ENCODE results near the gene RTN4RL1.

RTN4RL1 gene

GRCh38 chr17:1976000-1976682 is 49.0 kb downstream of the RTN4RL1 start:
- DNase-seq: no peak

DNA sequence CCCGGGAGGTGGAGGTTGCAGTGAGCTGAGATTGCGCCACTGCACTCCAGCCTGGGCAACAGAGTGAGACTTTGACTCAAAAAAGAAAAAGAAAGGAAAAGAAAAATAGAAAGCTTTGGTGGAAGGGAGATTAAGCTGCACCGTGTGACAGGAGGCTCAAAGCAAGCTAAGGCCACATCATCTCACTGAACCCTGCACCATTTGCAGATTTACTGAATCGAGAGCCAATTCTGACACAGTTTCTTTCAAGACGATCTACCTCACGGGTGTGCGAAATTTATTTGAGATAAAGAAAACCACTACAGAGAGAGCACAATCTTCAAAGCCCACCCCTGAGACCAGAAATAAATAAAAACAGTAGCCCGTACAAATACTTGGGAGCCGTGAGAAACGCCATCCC is 49.6 kb downstream of the RTN4RL1 start:
- DNase-seq: no peak

DNA sequence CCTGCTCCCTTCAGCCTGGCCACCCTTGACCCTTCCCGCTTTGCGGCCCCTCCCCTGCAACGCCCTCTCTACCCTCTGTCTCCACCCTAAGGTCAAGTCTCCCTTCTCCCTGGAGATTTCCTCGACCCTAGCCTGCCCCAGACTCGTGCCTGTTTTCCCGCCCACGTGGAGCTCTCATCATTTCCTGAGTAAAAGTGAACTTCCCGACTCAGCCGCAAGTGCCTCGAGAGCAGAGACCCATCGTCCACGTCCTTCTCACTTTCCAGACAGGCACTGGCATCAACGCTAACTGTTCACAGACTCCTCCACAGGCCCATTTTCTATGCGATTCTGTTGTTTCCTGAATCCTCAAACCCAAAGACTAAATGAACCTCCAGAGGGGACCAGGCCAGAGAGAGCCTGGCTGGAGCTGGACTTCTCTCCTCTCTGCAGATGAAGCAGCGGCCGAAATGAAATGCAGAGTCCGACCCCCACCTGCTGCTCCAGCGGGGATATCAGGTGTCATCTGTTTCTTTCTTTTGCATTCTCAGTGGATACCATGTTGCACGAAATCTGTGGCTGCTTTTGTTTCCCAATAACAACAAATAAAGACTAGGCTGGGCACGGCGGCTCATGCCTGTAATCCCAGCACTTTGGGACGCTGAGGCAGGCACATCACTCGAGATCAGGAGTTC is 52.5 kb downstream of the RTN4RL1 start:
- DNase-seq: no peak

GRCh38 chr17:1970843-1971384 is 54.2 kb downstream of the RTN4RL1 start:
- DNase-seq: no peak

DNA sequence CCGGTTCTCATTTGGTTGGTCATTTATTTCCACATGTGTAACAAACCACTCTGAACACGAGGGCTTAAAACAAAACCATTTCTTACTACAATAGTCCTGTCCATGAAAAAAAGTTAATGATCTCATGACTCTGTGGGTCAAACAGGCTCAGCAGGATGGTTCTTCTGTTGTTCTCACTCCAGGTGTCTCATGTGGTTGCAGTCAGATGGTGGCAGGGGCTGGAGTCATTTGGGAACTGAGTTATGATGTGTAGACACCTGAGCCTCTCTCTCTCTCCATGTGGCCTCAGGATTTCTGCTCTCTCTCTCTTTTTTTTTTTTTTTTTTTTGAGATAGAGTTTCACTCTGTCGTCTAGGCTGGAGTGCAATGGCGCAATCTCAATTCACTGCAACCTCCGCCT is 55.4 kb downstream of the RTN4RL1 start:
- DNase-seq: no peak

GRCh38 chr17:1967213-1967612 is 57.9 kb downstream of the RTN4RL1 start:
- DNase-seq: no peak

DNA sequence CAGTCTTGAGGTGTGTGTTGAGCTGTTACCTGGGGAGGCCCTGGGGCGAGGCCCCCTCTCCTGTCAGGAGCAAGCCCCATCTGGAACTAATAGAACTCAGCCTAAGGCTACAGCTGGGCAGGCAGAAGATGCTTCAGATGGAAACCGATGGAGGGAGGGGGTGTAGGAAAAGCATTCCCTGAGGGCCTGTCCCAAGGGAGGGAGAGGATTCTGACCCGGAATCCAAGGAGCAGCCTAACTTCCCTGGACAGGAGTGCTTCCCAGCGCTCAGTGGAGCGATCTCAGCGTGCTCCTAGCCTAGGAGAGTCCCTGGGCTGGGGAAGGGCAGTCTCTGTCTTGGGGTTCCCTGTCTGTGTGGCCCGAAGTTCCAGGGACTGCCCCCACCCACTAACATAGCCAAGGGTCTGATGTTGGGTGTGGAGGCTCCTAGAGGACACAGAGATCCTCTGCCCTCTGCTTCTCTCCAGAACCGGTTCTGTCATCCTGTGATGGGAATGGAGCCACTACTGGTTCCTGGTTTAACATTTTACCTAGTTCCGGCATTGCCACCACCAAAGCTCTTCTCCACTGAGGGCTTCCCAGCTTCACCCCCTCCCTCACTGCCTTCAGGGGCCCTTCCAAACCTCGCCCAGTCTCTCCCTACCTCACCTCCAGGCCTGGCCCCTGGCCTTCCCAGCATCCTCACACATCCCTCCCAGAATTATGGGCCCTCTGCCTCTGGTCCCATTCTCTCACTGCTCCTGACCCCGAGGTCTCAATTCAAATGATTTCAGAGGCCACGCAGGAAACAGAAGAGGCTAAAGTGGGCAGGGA is 58.7 kb downstream of the RTN4RL1 start:
- no peak for DNase-seq

DNA sequence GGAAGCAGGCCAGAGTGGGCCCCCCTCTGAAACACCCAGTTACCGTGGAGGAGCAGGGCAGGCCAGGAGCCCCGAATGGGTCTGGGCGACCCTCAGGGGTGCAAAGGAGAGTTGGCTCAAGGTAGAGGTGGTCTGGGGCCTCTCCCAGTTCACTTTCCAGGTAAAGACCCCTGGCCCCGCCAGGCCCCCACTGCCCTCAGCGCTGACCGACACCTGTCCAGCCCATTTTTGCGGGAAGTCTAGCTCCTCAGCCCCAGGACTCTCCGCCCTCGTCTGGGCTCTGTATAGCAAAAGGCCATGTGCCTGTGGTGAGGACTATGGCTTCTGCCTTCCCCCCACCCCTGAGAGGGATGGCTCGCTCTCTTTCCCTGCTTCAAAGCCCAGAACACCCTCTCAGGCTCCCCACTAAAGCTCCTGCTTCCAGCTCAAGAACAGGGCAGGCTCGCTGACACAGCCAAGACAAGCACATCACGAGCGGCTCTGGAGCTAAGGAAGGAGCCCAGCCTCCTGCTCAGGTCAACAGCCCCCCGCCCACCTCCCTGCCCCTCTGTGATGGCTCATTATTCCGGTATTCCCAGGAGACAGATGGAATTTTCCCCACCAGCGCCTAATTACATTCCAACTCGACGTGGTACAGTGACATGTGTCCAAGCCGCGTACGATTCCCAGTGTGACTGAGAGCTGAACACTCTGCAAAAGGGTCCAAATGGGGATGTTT is 59.4 kb downstream of the RTN4RL1 start:
- DNase-seq: no peak

DNA sequence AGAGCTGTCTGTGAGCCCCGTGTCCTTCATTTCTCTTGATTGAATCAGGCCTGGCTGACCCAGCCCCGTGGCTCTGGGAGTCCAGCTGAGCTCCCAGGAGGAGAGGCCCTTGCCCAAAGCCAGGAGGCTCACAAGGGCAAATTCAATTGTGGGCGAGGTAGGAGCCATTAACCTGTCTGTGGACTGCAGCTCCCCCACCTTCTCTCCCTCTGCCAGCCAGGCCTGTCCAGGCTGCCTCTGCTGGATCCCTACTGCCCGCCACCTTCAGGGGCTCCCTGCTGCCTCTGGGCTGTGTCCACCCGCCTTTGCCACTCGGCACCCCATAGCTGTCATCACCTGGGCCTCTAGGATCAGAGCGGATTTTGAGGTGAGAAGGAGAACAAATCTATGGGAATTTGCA is 61.9 kb downstream of the RTN4RL1 start:
- no peak for DNase-seq

DNA sequence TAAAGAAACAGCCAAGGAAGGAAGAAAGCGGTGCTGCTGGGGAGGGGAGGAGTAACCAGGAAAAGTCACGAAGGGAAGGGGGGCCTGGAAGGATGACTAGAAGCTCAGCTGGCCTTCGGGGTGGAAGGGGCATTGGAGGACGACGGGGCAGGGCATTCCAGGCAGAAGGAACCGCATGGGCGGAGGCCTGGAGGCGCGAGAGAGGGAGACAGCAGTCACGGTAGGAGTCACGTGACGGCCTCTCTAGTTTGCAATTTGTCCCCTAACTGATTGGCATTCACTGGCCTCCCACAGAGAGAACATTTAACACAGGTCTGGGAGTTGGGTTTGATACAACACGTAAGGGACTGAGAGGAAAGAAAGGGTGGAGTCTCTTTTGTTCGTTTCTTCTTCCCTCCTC is 63.9 kb downstream of the RTN4RL1 start:
- DNase-seq: no peak

GRCh38 chr17:1960545-1960912 is 64.6 kb downstream of the RTN4RL1 start:
- no peak for DNase-seq

- no peak for DNase-seq
Measured at GRCh38 chr17:1959871-1960544, 65.1 kb downstream of the RTN4RL1 start.

- no peak for DNase-seq
Measured at GRCh38 chr17:1958134-1958881, 66.8 kb downstream of the RTN4RL1 start.

DNA sequence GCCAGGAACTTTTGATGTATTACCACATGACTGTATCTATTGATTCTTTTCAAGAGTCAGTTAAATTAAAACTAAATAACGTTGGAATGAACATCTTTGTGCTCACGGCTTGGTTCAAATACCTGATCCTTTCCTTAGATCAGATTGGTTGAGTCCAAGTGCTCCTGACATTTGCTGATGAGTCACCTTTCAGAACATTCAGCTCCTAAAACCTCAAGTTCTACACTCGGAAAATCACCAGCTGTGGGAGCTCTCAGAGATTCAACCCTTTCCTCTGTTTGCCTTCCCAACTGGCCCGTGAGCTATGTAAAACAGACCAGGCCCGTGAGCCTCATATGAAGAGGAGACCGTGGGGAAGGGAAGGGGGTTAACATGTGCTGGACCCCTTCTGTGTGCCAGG is 68.1 kb downstream of the RTN4RL1 start:
- no peak for DNase-seq

- no peak for DNase-seq
Measured at GRCh38 chr17:1956134-1956533, 69.0 kb downstream of the RTN4RL1 start.

- DNase-seq: no peak
Measured at GRCh38 chr17:1953831-1954230, 71.3 kb downstream of the RTN4RL1 start.

DNA sequence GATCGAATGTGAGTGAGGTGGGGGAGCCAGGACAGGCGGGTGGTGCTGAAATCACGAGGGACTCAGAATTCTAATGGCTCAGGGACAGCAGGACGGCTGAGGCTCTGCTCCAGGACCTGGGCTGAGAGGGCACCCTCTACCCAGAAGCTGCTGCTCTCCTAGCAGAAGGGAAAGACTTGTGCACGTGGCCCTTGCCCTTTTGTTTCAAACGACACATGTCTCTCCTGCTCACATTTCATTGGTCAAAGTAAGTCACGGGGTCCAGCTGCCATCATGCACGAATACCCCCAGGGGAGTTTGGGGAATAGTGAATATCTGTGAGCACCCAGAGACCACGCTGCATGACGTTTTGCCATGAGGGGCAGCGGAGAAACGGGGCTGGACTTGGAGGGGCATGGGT is 73.2 kb downstream of the RTN4RL1 start:
- DNase-seq: no peak

DNA sequence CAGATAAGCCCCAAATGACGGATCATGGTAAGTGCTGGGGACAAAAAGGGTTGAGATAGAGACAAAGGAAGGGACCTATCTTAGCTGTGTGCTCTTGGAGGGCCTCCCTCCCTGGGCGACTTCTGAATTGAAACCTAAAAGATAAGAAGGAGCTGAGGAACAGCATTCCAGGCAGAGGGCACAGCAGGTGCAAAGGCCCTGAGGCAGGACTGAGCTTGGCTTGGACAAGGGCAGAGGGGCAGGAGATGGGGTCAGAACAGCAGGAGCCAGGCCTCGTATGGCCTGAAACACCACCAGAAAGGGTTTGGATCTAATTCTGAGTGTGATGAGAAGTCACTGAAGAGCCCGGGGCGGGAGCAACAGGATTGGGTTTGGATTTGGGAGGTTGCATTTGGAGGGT is 75.4 kb downstream of the RTN4RL1 start:
- DNase-seq: no peak

DNA sequence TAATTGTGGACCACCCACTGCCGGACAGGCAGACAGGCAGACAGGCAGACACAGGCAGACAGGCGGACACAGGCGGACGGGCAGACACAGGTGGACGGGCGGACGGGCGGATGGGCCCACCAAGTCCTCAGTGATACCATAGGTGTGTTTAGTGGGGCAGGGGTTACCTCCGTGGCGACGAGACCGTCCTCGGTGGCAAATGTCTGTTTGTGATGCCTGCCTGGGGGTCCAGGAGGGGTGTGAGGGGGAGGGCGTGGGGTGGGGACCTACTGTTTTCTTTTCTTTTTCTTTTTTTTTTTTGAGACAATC is 76.7 kb downstream of the RTN4RL1 start:
- DNase-seq: no peak

DNA sequence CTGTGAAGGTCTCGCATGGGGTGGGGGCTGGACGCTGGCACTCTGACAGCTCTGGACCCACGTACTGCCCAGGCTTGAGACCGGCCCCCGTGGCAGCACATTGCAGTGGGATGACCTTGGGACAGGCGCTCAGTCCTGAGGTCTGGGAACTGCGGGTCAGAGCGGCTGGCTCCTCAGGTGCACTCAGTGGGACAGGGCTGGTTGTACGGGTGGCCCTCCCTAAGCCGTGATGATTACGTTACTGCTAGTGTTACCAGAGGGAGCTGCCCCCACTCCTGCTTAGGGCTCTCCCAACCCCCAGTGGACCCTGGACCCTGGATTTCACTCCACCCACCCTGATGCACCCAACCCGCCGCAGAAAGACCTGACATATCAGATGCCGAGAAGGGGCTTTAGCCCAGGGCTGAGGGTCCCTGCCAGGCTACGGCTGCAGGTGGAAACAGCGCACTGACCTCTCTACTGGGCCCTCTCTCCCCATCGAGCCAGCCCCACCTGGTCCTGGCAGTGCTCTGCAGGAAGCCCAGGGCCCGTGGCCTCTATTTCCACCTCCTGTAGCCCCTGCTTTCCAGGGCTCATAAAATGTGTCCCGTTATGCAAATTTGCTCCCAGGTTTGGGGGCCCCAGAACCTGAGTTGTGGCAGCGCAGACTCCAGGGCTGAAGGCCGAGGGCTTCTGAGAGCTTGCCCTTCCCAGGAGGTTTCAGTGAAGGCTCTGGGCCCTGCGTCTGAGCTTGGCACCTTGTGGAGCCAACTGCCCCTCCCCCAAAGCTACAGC is 77.2 kb downstream of the RTN4RL1 start:
- DNase-seq: no peak

GRCh38 chr17:1947229-1947742 is 77.8 kb downstream of the RTN4RL1 start:
- DNase-seq: no peak
